Sigmoid colon (tissue), 7 donors: ENCODE measurements around the gene METRN. TPM values are rescaled to one million over a fixed set of nuclear protein-coding genes. Genes with fewer than 3 reads are reported as not detected.

Experiments
- DNase-seq: peaks from one replicate; pipeline ENCODE4 v3.0.0-alpha.2; 2019
- H3K27ac ChIP-seq, 4 donors: fragments of 200-600 bp; sonication (generic); one replicate each; pipeline ENCODE4 v1.5.1; 2016 to 2019; ENCODE audit warnings: mild to moderate bottlenecking in 1 of 4
- H3K27me3 ChIP-seq, 3 donors: fragments of 200-600 bp; sonication (generic); one replicate each; pipeline ENCODE4 v1.5.1; 2019; ENCODE audit warnings: mild to moderate bottlenecking in 1 of 3
- H3K36me3 ChIP-seq, 4 donors: fragments of 200-600 bp; sonication (generic); one replicate each; pipeline ENCODE4 v1.5.1; 2016 to 2019
- H3K4me1 ChIP-seq, 4 donors: fragments of 200-600 bp; sonication (generic); one replicate each; pipeline ENCODE4 v1.5.1; 2017 to 2019
- H3K4me3 ChIP-seq, 4 donors: fragments of 200-600 bp; sonication (generic); one replicate each; pipeline ENCODE4 v1.5.1; 2017 to 2019; ENCODE audit warnings: mild to moderate bottlenecking in 2 of 4, moderate library complexity in 1 of 4
- H3K9me3 ChIP-seq, 4 donors: fragments of 200-600 bp in 3 of 4; sonication (generic) in 3 of 4; one replicate each; pipeline versions ENCODE4 v1.5.1 to v1.6.1; 2013 to 2019
- CTCF ChIP-seq, 4 experiments: fragments of 450-650 bp in 3 of 4; fragments of 200-600 bp in 1 of 4; IDR thresholded peaks; one replicate each; pipeline ENCODE4 v1.5.1; 2016 to 2019; ENCODE audit warnings: antibody characterized with exemption in 4 of 4, mild to moderate bottlenecking in 3 of 4, moderate library complexity in 2 of 4
- EP300 ChIP-seq, 4 donors: sonication (generic); formaldehyde crosslinking; IDR thresholded peaks; one replicate each; pipeline ENCODE4 v1.6.1; 2017; ENCODE audit warnings: antibody characterized with exemption in 4 of 4
- POLR2A ChIP-seq, 2 donors: fragments of 450-650 bp; IDR thresholded peaks; one replicate each; pipeline ENCODE4 v1.6.1; 2016; ENCODE audit warnings: antibody characterized with exemption in 2 of 2, mild to moderate bottlenecking in 2 of 2, moderate library complexity in 2 of 2
- POLR2AphosphoS5 ChIP-seq, 4 donors: sonication (generic); formaldehyde crosslinking; IDR thresholded peaks; one replicate each; pipeline ENCODE4 v1.6.1; 2017; ENCODE audit warnings: antibody characterized with exemption in 4 of 4
- WGBS, 2 donors: extraction: QIAGEN DNeasy Blood & Tissue Kit; methylation state at CpG; one replicate each; pipeline ENCODE4 v1.1.7; 2013; 5-methylcytosine and 5-hydroxymethylcytosine counted together
- intact Hi-C: fragments of 100-400 bp; cut with DNase I; formaldehyde crosslinking; loops from one replicate; pipeline ENCODE4 v1.15.1; 2023
- polyA plus RNA-seq, 3 donors: library from polyadenylated mRNA; stranded (reverse); fragments of 200-250 nt; gene quantifications; one replicate each; pipeline ENCODE4 v1.2.3, GENCODE V29; 2013
- total RNA-seq, 4 donors: library from RNA; depleted of rRNA; stranded (reverse); fragments of >200 nt; gene quantifications; one replicate each; pipeline ENCODE4 v1.1.0, GENCODE V29; 2016
- donor health status: healthy with polysubstance abuse.
- donor health status: Bipolar disorder and iron deficiency.
- donor health status: healthy.

METRN gene
- total and polyA plus RNA-seq, 7 donors: 16.5 to 49.9 (median 31.8) TPM

- peak; percentile 14 to 84 (median 44) for TF ChIP-seq POLR2AphosphoS5 (IDR thresholded peaks at IDR 0.05)
- TF ChIP-seq EP300 (IDR thresholded peaks at IDR 0.05): no peak
- TF ChIP-seq CTCF (IDR thresholded peaks at IDR 0.05): no peak
- TF ChIP-seq POLR2A (IDR thresholded peaks at IDR 0.05): no peak
- Histone ChIP-seq H3K4me3 (peak within 1 kb of the TSS; percentile 58 to 71 (median 64)), H3K27ac (peak within 1 kb of the TSS; percentile 85 to 93 (median 89)), H3K27me3 (peaks cover 5 to 19% (median 7%) of the 10 kb centered on the region in 3 donors), H3K36me3 (no peaks in the 10 kb centered on the region), H3K4me1 (peaks cover 0 to 40% (median 31%) of the 10 kb centered on the region in 4 donors), H3K9me3 (no peaks in the 10 kb centered on the region)
- DNase-seq: peak; percentile 86
- WGBS, 2 donors: 6 to 9% methylated on average over 106 of the region's 106 CpGs
- intact Hi-C loops: loop anchor here (2.0 kb wide), 2 partner anchors 20 to 36 kb away; partner anchors contain the start of genes CIAO3 and JMJD8
Measured at GRCh38 chr16:720990-721764, 6.3 kb downstream of the METRN start, which contains the start of gene ANTKMT. ANTKMT (plus strand) TSS chr16:721146; CDS start chr16:721275, 129 bp downstream.

GRCh38 chr16:721765-722540 lies 7.0 kb downstream of the METRN start:
- H3K4me3 ChIP-seq: peak overlapping the region; percentile 58 to 71 (median 64)
- H3K27ac ChIP-seq: peak overlapping the region; percentile 85 to 93 (median 89)
- H3K9me3 ChIP-seq: no peaks in the 10 kb centered on the region
- intact Hi-C loops: loop anchor here (2.0 kb wide), 2 partner anchors 19 to 37 kb away; partner anchors contain the start of genes CIAO3 and JMJD8
- DNase-seq: no peak
- WGBS, 2 donors: 78 to 90% methylated on average over 51 of the region's 51 CpGs
- H3K4me1 ChIP-seq: peaks cover 0 to 39% (median 33%) of the 10 kb centered on the region in 4 donors
- no peaks in the 10 kb centered on the region for H3K36me3 ChIP-seq
- TF ChIP-seq POLR2AphosphoS5 (IDR thresholded peaks at IDR 0.05) (no peak), EP300 (IDR thresholded peaks at IDR 0.05) (no peak), POLR2A (IDR thresholded peaks at IDR 0.05) (no peak), CTCF (IDR thresholded peaks at IDR 0.05) (no peak)
- H3K27me3 ChIP-seq: peaks cover 13 to 20% (median 14%) of the 10 kb centered on the region in 3 donors

GRCh38 chr16:722835-723633 lies 8.1 kb downstream of the METRN start:
- intact Hi-C loops: no loop called here
- no peaks in the 10 kb centered on the region for H3K36me3 ChIP-seq
- no peaks in the 10 kb centered on the region for H3K9me3 ChIP-seq
- no peak for DNase-seq
- no peak overlapping the region for H3K4me3 ChIP-seq
- H3K27me3 ChIP-seq: peaks cover 22 to 31% (median 24%) of the 10 kb centered on the region in 3 donors
- H3K4me1 ChIP-seq: peaks cover 0 to 49% (median 43%) of the 10 kb centered on the region in 4 donors
- H3K27ac ChIP-seq: no peak overlapping the region
- WGBS, 2 donors: 90 to 92% methylated on average over 24 of the region's 24 CpGs
- TF ChIP-seq EP300 (IDR thresholded peaks at IDR 0.05) (no peak), POLR2AphosphoS5 (IDR thresholded peaks at IDR 0.05) (no peak), CTCF (IDR thresholded peaks at IDR 0.05) (no peak), POLR2A (IDR thresholded peaks at IDR 0.05) (no peak)

- no peak overlapping the region for H3K4me3 ChIP-seq
- intact Hi-C loops: no loop called here
- no peak for DNase-seq
- peaks cover 27 to 37% (median 28%) of the 10 kb centered on the region in 3 donors for H3K27me3 ChIP-seq
- no peaks in the 10 kb centered on the region for H3K36me3 ChIP-seq
- TF ChIP-seq POLR2A (IDR thresholded peaks at IDR 0.05): no peak
- TF ChIP-seq POLR2AphosphoS5 (IDR thresholded peaks at IDR 0.05): no peak
- TF ChIP-seq CTCF (IDR thresholded peaks at IDR 0.05): no peak
- TF ChIP-seq EP300 (IDR thresholded peaks at IDR 0.05): no peak
- H3K27ac ChIP-seq: no peak overlapping the region
- H3K9me3 ChIP-seq: no peaks in the 10 kb centered on the region
- H3K4me1 ChIP-seq: peaks cover 0 to 56% (median 50%) of the 10 kb centered on the region in 4 donors
- 76 to 84% methylated on average over 9 of the region's 9 CpGs for WGBS, 2 donors
Measured at GRCh38 chr16:723695-724094, 8.8 kb downstream of the METRN start.
